Measurements from ENCODE around the gene TLCD5. TPM values are rescaled to one million over a fixed set of nuclear protein-coding genes. Genes with fewer than 3 reads are reported as not detected.

Gene TLCD5
- polyA plus RNA-seq, 3 donors = 10.2 to 18.8 (median 12.8) TPM

DNA sequence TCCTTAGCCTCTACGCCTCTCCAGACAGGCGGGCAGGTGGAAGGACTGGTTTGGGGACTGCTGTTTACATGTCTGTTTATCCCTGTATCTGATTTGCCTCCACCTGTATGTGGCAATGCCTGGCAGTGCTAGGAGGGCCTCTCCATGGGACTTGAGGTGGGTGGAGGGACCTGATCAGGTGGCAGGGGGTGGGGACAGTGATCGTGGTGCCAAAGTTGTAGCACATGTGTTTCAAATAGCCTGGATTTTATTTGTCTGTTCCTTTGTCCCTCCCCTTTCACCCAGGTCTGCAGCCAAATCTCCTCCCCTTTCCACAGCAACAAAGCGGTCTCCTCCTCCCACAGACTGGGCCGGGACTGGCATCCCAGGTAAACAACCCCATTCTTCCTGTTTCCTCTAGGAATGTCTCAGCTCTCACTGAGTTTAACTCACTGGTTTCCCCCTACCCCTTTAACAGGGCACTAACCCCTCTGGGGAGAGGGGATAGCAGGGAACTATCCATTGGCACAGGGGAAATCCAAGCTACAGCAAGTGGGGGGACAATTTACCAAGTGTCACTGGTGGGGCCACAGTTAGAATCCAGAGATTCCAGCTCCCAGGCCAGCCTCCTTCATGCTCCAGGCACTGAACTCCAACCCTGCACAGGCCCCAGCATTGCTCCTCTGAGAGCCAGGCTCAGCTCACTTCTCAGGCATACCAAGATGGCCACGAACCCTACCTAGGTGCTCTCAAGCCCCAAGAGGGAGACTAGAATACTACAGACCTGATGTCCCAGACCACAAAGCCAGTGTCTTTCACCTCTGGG is 22.9 kb upstream of the TLCD5 start:
- DNase-seq (ENCODE audit: extremely low read depth in 1 of 11, low read depth in 9 of 11, low spot score in 4 of 11) = no peak

GRCh38 chr11:120303004-120303637 is 22.0 kb upstream of the TLCD5 start:
- peak in 6 of 11 donors; percentile 53 to 73 (median 64) for DNase-seq (ENCODE audit: extremely low read depth in 1 of 11, low read depth in 9 of 11, low spot score in 4 of 11)

GRCh38 chr11:120304526-120304925 is 20.6 kb upstream of the TLCD5 start:
- no peak for DNase-seq (ENCODE audit: extremely low read depth in 1 of 11, low read depth in 9 of 11, low spot score in 4 of 11)

DNA sequence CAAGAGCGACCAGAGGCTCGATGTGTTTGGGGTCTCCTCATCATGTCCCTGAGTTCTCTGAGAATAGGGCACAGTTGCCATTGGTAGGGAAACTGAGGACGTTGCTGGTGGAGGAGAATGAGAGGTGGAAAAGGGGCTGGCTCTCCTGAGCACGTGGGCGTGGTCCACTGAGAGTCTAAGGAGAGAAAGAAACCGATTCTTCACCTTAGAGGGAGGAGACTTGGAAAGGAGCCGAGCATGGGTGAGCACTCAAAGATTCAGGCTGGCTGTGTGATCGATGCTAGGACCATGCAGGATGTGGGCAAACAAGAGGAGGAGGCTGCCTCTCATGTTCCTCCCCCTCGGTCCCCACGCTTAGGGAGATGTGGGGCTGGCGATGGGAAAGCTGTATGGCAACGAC is 19.8 kb upstream of the TLCD5 start:
- DNase-seq (ENCODE audit: extremely low read depth in 1 of 11, low read depth in 9 of 11, low spot score in 4 of 11) = no peak

DNA sequence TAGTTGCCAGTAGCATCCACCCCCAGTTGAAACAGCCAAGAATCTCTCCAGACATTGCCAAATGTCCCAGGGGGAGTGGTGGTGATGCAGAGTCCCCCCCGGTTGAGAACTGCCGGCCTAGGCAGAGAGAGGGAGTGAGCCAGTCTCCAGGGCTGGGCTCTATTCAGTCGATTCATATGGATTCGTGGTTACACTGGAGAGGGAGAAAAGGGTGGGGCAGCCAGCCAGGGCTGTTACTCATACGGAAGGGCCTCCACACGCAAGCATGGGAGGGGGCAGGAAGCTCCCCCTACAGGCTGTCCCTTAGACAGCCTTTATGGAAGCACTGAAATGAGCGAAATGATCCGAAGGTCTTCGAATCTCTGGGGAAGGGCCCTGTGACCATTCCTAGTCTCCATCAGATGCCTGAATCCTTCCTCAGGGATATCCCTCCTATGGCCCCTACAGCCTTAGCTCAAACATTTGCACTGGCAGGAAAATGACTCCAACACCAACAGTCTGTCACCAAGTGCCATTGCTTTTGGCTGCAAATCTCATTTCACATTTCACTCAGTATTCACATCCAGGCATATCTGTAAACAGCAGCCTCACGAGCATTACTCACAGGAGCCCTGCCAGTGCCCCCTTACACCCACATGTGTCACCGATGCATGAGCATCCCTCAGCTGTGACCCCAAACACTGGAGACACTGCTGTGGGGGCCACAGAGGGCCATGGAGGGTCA is 18.4 kb upstream of the TLCD5 start:
- no peak for DNase-seq (ENCODE audit: extremely low read depth in 1 of 11, low read depth in 9 of 11, low spot score in 4 of 11)

DNA sequence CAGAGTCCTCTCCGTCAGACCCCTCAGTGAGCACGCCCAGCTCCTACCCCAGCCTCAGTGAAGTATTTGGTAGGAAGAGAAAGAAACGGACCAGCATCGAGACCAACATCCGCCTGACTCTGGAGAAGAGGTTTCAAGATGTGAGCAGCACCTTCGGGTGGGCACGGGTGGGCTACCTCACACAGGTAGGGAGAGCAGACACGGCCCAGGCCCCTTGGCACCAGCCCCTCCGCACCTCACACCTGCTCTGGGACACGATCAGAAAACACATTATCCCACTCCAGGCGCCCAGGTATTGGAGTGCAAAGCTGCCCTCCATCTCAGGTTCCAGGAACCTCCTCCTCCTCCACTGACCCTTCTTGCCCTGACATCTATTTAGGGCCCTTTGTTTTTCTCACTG is 17.6 kb upstream of the TLCD5 start:
- DNase-seq (ENCODE audit: extremely low read depth in 1 of 11, low read depth in 9 of 11, low spot score in 4 of 11) = no peak

DNA sequence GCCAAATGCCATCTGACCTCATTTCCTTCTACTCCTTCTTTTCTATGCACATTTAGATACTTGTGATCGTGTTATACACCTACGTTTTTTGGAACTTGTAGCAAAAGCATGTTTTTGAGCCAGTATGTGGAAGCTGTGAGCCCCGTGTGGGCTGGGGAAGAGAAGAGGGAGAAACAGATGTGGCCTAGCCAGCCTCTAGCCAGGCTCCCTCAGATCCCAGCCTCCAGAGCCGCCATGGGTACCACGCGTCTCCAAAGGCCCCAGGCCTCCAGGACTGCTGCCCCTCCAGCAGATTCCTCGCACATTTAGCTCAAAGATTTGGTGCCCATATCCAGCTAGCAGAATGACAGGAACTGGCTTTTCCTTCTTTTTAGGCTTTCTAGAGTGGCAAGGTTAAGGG is 17.0 kb upstream of the TLCD5 start:
- no peak for DNase-seq (ENCODE audit: extremely low read depth in 1 of 11, low read depth in 9 of 11, low spot score in 4 of 11)

DNA sequence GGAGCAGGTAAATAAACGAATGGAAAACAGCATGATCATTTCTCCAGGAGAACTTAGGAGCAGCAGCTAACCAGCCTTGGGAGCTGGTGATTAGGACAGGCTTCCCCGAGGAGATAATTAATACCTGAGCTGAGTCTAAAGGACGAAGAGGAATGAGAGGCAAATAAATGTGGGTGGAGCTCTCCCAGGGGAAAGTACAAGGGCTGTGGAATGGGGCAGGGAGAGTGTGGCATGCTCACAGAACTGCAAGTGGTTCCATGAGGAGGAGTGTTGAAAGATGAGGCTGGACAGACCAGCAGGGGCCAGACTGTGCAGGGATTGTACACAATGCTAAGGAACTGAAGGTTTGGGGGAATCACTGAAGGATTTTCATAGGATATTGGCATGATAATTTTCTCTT is 14.2 kb upstream of the TLCD5 start:
- no peak for DNase-seq (ENCODE audit: extremely low read depth in 1 of 11, low read depth in 9 of 11, low spot score in 4 of 11)

DNA sequence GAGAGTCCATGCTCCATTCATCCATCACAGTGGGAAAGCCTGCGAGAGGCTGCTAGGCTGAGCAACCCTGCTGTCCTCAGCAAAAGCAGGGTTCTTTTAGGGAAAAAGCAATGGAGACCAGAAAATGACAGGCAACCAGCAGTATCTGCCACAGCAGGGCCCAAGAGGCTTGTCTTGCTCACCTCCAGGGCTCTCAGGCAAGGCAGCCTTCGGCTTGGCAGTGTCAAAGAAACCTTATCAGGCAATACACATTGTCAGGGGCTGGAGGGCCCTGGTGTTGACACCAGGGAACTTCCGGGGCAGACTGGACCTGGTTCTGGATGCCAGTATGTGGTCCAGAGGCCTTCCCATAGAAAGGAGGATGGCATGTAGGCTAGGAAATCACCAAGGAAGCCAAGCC is 10.2 kb upstream of the TLCD5 start:
- DNase-seq (ENCODE audit: extremely low read depth in 1 of 11, low read depth in 9 of 11, low spot score in 4 of 11) = no peak

- peak in 4 of 11 donors; percentile 17 to 51 (median 40) for DNase-seq (ENCODE audit: extremely low read depth in 1 of 11, low read depth in 9 of 11, low spot score in 4 of 11)
Observed at GRCh38 chr11:120316880-120317688, 8.0 kb upstream of the TLCD5 start.

- no peak for DNase-seq (ENCODE audit: extremely low read depth in 1 of 11, low read depth in 9 of 11, low spot score in 4 of 11)
Observed at GRCh38 chr11:120317689-120318480, 7.2 kb upstream of the TLCD5 start.

- no peak for DNase-seq (ENCODE audit: extremely low read depth in 1 of 11, low read depth in 9 of 11, low spot score in 4 of 11)
Observed at GRCh38 chr11:120318906-120319305, 6.2 kb upstream of the TLCD5 start.

DNA sequence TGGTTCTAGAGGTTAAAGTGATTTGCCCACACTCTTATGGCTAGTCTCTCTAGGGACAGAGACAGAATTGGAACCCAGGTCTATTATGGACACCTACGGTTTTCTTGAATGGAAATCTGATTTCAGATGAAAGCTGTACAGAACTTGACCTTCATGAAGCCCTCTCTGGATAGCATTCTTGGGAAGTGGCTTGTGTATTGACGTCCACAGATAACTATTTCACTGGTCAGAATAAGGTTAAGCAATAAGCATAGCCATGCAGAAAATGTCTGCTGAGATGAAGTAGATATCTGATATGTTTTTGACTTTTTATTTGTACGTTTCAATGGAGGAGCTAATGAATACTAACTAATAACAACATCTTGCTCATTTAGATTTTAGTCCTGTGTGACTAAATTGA is 1.1 kb downstream of the TLCD5 start:
- no peak for DNase-seq (ENCODE audit: extremely low read depth in 1 of 11, low read depth in 9 of 11, low spot score in 4 of 11)

- no peak for DNase-seq (ENCODE audit: extremely low read depth in 1 of 11, low read depth in 9 of 11, low spot score in 4 of 11)
Observed at GRCh38 chr11:120326845-120327281, 1.8 kb downstream of the TLCD5 start.

DNA sequence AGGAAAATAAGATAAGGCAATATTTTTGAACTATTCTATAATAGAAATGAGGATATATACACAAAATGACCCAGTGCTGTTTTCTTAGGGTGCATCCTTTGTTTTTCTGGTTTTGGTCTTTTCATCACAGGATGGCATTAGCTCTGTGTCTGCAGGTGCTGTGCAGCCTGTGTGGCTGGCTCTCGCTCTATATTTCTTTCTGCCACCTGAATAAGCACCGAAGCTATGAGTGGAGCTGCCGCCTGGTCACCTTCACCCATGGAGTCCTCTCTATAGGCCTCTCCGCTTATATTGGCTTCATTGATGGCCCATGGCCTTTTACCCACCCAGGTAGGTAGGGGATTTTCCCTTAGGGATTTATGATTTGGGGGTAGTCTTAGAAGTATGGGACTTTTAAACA is 2.2 kb downstream of the TLCD5 start:
- no peak for DNase-seq (ENCODE audit: extremely low read depth in 1 of 11, low read depth in 9 of 11, low spot score in 4 of 11)

GRCh38 chr11:120329556-120329955 is 4.5 kb downstream of the TLCD5 start:
- no peak for DNase-seq (ENCODE audit: extremely low read depth in 1 of 11, low read depth in 9 of 11, low spot score in 4 of 11)

DNA sequence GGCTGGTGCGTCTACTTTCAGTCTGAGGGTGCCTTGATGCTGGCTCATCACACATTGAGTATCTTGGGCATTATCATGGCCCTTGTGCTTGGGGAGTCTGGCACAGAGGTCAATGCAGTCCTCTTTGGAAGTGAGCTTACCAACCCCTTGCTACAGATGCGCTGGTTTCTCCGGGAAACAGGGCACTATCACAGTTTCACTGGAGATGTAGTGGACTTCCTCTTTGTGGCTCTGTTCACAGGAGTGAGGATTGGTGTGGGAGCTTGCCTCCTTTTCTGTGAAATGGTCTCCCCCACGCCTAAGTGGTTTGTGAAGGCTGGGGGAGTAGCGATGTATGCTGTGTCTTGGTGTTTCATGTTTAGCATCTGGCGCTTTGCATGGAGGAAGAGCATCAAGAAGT is 4.9 kb downstream of the TLCD5 start:
- DNase-seq (ENCODE audit: extremely low read depth in 1 of 11, low read depth in 9 of 11, low spot score in 4 of 11) = no peak

GRCh38 chr11:120331301-120331996 is 6.3 kb downstream of the TLCD5 start:
- DNase-seq (ENCODE audit: extremely low read depth in 1 of 11, low read depth in 9 of 11, low spot score in 4 of 11) = no peak

All from renal cortex interstitium (tissue), 11 donors.